NCI-H748 (cell line): ENCODE measurements around the gene EHD4.

Source experiments
- DNase-seq: peaks from one replicate; lab custom pipeline; 2025; ENCODE audit not compliant: unreplicated experiment; lab: John Stamatoyannopoulos, UW

EHD4 gene

GRCh38 chr15:41972253-41973242 lies at the start of gene EHD4:
Gene EHD4 (minus strand): TSS chr15:41972557. CDS start chr15:41972494, 63 bp downstream.
- DNase-seq: peak; percentile 98

DNA sequence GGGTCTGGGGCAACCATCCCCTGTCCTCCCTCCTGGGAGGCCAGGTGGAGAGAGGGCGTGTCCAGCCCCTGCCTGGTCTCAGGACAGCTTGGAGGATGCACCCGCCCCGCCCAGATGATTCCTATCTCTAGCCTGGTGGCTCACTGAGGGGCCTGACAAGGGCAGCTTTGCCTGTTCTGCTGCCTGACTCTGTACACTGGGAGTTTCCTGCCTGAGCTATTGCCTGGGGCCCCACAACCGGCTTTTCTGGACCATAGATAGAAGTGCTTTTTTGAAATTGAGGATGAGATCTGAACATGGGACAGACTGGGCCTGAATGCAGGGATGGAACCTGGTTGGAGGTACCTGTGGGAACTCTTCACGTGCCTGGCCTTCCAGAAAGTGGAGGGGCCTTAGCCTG lies 49.2 kb upstream of the EHD4 start:
- no peak for DNase-seq

GRCh38 chr15:42020713-42021273 lies 48.4 kb upstream of the EHD4 start, which contains the start of gene PLA2G4E:
Gene PLA2G4E (minus strand): TSS chr15:42021042. CDS start chr15:42021030, 12 bp downstream.
- no peak for DNase-seq

- DNase-seq: no peak
Observed at GRCh38 chr15:42018306-42019224, 46.2 kb upstream of the EHD4 start.

GRCh38 chr15:42016971-42017370 lies 44.6 kb upstream of the EHD4 start:
- no peak for DNase-seq

GRCh38 chr15:42014406-42014805 lies 42.0 kb upstream of the EHD4 start:
- DNase-seq: no peak

GRCh38 chr15:42012928-42013482 lies 40.6 kb upstream of the EHD4 start:
- no peak for DNase-seq

DNA sequence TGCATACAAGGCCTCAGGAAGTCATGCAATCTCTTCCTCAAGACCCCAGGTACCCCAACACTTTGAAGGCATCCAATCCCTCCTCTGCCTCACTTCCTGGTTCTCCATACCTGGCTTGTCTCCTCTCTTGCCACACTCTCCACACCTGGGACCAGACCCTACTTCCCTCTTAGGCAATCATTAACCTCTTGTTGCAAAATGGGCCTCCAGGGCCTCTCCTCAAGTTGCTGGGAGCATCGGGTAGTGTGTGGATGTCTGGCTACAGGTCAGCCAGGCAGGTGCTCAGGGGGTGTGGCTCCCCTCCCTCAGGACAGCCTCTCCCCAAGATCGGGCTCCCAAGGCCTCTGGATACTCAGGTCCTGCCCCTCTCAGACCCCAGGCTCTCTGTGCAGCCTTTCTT lies 39.9 kb upstream of the EHD4 start:
- DNase-seq: no peak

DNA sequence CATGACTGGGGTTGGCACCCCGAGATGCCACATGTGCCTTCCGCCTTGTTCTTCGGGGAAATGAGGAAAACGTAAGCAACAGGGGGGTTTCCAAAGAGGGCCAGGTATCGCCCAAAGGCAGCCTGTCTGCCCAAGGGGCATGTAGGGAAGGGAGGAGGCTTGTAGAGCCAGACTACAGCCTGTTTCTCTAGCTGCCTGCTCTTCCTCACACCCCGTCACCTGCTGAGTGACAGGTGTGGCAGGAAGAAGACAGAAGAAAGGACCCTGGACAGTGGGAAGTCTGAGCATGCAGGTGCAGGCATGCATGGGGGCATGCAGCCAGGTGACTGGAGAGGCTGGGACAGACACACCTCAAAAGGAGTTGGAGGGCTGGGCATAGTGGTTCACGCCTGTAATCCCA lies 38.7 kb upstream of the EHD4 start:
- DNase-seq: no peak

DNA sequence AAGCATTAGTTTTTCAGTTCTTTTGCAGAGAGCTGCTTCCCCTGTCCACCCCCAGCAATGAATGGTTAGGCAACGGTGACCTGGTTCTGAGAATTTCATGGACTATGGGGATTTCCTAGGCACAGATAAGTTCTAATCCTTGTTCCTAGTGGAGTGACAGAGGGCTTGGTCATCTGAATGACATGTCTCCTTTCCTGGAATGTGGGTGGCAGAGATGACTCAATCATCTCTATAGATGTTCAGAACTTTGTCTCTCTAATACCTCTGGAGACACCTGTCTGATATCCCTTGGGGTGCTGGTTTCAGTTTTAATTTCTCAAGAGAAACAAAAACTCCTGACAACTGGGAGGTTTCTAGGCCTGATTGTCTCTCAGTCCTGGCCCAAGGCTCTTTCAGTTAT lies 38.1 kb upstream of the EHD4 start:
- no peak for DNase-seq

- DNase-seq: no peak
Observed at GRCh38 chr15:42009474-42009873, 37.1 kb upstream of the EHD4 start.

DNA sequence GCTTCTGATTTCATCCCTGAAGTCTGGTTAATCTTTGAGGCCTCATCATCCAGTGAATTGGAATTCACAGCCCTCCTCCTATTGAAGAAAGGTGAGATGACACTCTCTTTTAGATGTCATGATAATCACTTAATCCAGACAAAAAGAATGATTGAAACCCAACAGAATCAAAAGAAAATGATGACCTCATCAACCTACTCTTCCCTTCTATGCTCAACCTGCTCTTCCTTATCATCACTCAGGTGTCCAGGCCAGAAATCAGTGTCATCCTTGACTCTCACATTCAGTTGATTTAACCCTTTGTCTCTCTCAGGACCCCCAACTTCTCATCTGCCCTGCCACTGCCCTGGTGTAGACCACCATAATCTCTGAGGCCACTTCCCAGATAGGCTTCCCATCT lies 36.7 kb upstream of the EHD4 start:
- no peak for DNase-seq

GRCh38 chr15:42007386-42007785 lies 35.0 kb upstream of the EHD4 start:
- no peak for DNase-seq

DNA sequence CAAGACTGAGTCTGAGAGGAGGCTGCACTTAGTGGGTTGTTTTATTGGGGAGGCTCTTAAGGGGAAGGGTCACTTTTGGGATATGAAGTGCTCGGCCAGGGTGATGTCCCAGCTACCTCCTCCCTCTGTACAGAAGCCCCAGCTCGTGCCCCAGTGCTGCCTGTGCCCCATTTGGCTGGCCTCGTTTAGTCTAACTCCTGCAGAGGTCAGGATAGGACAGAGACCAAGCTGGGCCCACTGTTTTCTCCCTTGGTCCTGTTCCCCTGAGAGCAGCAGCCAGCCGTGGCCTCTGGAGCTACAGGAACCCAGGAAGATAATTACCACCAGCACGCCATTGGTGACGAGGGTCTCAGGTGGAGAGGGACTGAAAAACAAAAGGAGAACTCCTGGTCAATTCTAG lies 30.0 kb upstream of the EHD4 start:
- DNase-seq: no peak

- no peak for DNase-seq
Observed at GRCh38 chr15:42001236-42001635, 28.9 kb upstream of the EHD4 start.

GRCh38 chr15:41999290-42000285 lies 27.2 kb upstream of the EHD4 start:
- no peak for DNase-seq

GRCh38 chr15:41997845-41998244 lies 25.5 kb upstream of the EHD4 start:
- no peak for DNase-seq

DNA sequence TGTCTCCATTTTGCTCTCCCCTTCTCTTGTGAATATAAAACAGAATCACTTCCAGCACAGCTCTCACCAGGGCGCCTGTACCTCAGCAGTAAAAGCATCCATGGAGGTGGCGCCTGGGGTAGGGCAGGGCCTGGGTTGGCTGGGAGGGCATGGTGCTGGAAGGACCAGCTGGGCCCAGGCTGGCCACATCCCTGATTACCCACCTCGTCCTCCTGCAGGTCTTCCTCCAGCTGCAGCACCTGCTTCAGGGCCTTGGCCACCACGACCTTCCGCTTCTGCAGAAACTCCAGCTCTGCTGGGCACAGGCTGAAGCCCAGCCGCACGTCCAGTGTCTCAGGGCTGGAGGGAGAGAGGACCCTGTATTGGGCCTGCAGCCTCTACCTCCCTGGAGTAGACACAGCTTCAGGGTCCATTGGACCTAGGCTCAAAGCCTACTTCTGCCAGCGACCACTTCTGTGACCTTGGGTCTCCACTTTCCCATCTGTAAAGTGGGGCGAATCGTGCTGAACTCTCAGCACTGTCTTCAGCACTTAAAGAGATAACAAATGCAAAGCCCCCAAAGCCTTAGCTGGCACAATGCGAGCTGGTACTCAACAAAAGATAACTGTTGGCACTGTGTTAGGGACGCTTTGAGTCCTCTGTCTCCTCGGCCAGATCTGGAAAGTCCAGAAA lies 24.7 kb upstream of the EHD4 start:
- no peak for DNase-seq

GRCh38 chr15:41996376-41996775 lies 24.0 kb upstream of the EHD4 start:
- DNase-seq: no peak
